DND-41 (cell line): ENCODE results near the gene KRR1.

Source experiments
- ATAC-seq: fragments of 200-7000 bp; cut with Tn5 transposase; 3 replicates; pipeline ENCODE4 v1.9.1; 2021; ENCODE audit warnings: low read depth; ENCODE audit not compliant: insufficient read depth
- DNase-seq: peaks from one replicate; pipeline ENCODE4 v3.0.0-alpha.2; 2020
- H2AFZ ChIP-seq: 2 replicates; pipeline ENCODE4 v1.6.0; 2012; ENCODE audit warnings: low read depth, low read length
- H3K27ac ChIP-seq: 2 replicates; pipeline ENCODE4 v1.5.1; 2012; ENCODE audit warnings: low read length, inconsistent platforms
- H3K27me3 ChIP-seq: fragments of 200-600 bp; sonication (generic); 2 replicates; pipeline ENCODE4 v1.6.0; 2012; ENCODE audit warnings: low read length, mild to moderate bottlenecking, inconsistent platforms; ENCODE audit not compliant: insufficient read depth, poor library complexity
- H3K36me3 ChIP-seq: 2 replicates; pipeline ENCODE4 v1.5.1; 2012; ENCODE audit warnings: low read length, inconsistent platforms; ENCODE audit not compliant: insufficient read depth
- H3K4me1 ChIP-seq: 2 replicates; pipeline ENCODE4 v1.5.1; 2012; ENCODE audit warnings: mild to moderate bottlenecking, low read length; ENCODE audit not compliant: insufficient read depth
- H3K4me2 ChIP-seq: 2 replicates; pipeline ENCODE4 v1.6.0; 2012; ENCODE audit warnings: mild to moderate bottlenecking, moderate library complexity, low read length, inconsistent platforms; ENCODE audit not compliant: insufficient read depth
- H3K4me3 ChIP-seq, 2 experiments: fragments of 200-600 bp in 1 of 2; shearing (Covaris generic) in 1 of 2; 2 replicates each; pipeline ENCODE4 v1.5.1; 2012 to 2016; ENCODE audit warnings: inconsistent platforms in 2 of 2, low read length in 2 of 2, mild to moderate bottlenecking in 2 of 2, low read depth in 1 of 2, moderate library complexity in 1 of 2
- H3K79me2 ChIP-seq: 2 replicates; pipeline ENCODE4 v1.6.0; 2012; ENCODE audit warnings: low read length, inconsistent platforms; ENCODE audit not compliant: insufficient read depth
- H3K9ac ChIP-seq: 2 replicates; pipeline ENCODE4 v1.6.0; 2012; ENCODE audit warnings: low read depth, mild to moderate bottlenecking, inconsistent platforms, low read length, moderate library complexity
- H3K9me3 ChIP-seq: 2 replicates; pipeline ENCODE4 v1.5.1; 2012; ENCODE audit warnings: low read length, moderate library complexity, mild to moderate bottlenecking, inconsistent platforms; ENCODE audit not compliant: insufficient read depth, severe bottlenecking
- H4K20me1 ChIP-seq: 2 replicates; pipeline ENCODE4 v1.6.0; 2012; ENCODE audit warnings: low read length; ENCODE audit not compliant: insufficient read depth
- CTCF ChIP-seq: IDR thresholded peaks from 2 replicates; pipeline ENCODE4 v1.5.1; 2012; ENCODE audit warnings: borderline replicate concordance, low read length, moderate library complexity, mild to moderate bottlenecking; ENCODE audit not compliant: poor library complexity, severe bottlenecking; ENCODE audit errors: extremely low read depth
- EZH2 ChIP-seq: IDR thresholded peaks from 3 replicates; pipeline ENCODE4 v1.6.1; 2012; ENCODE audit warnings: borderline replicate concordance, low read depth, mild to moderate bottlenecking, moderate library complexity, low read length, inconsistent platforms; ENCODE audit not compliant: severe bottlenecking

Gene KRR1

GRCh38 chr12:75457191-75457590 is 54.2 kb downstream of the KRR1 start:
- peak; percentile 55 for ATAC-seq
- H2AFZ ChIP-seq = no peak overlapping the region; the same call in none of the 2 replicates
- peak overlapping the region; percentile 85 for H3K27ac ChIP-seq
- H3K9me3 ChIP-seq = peaks cover 15% of the 10 kb centered on the region
- TF ChIP-seq CTCF (no peak), EZH2 (no peak)
- H3K4me3 ChIP-seq = no peak overlapping the region
- H3K36me3 ChIP-seq = no peaks in the 10 kb centered on the region
- no peaks in the 10 kb centered on the region for H3K79me2 ChIP-seq
- H3K4me1 ChIP-seq = peaks cover 51% of the 10 kb centered on the region
- no peaks in the 10 kb centered on the region for H4K20me1 ChIP-seq
- DNase-seq = no peak
- peak overlapping the region; percentile 53 for H3K4me2 ChIP-seq
- H3K9ac ChIP-seq = peak overlapping the region; percentile 39
- H3K27me3 ChIP-seq = no peaks in the 10 kb centered on the region

- Histone ChIP-seq H3K4me3 (no peak overlapping the region), H3K9me3 (peaks cover 15% of the 10 kb centered on the region), H4K20me1 (no peaks in the 10 kb centered on the region), H2AFZ (peak overlapping the region; percentile 49), H3K9ac (no peak overlapping the region), H3K4me1 (peaks cover 51% of the 10 kb centered on the region), H3K79me2 (no peaks in the 10 kb centered on the region), H3K27me3 (no peaks in the 10 kb centered on the region), H3K4me2 (peak overlapping the region; percentile 14; the same call in 1 of the 2 replicates), H3K36me3 (no peaks in the 10 kb centered on the region), H3K27ac (peak overlapping the region; percentile 85)
- ATAC-seq = peak; percentile 65
- DNase-seq = no peak
- TF ChIP-seq CTCF (peak; percentile 8), EZH2 (no peak)
These were observed 55.6 kb downstream of the KRR1 start for GRCh38 chr12:75455839-75456238.

- Histone ChIP-seq H3K9ac (no peak overlapping the region), H3K27ac (no peak overlapping the region), H3K4me2 (no peak overlapping the region), H2AFZ (no peak overlapping the region), H4K20me1 (no peaks in the 10 kb centered on the region), H3K4me3 (no peak overlapping the region), H3K79me2 (no peaks in the 10 kb centered on the region), H3K9me3 (peaks cover 5% of the 10 kb centered on the region), H3K4me1 (peaks cover 32% of the 10 kb centered on the region), H3K36me3 (no peaks in the 10 kb centered on the region), H3K27me3 (no peaks in the 10 kb centered on the region)
- TF ChIP-seq CTCF = no peak
- ATAC-seq (no peak), DNase-seq (no peak)
These were observed 58.6 kb downstream of the KRR1 start for GRCh38 chr12:75452675-75453330.
